ENCODE results near the gene ANAPC1.
"Not testable (repeated sequence)": the region's sequence is repeated elsewhere in the genome, so short reads cannot be mapped to it uniquely, and the experiment has no call there.

The ANAPC1 gene, protein sequence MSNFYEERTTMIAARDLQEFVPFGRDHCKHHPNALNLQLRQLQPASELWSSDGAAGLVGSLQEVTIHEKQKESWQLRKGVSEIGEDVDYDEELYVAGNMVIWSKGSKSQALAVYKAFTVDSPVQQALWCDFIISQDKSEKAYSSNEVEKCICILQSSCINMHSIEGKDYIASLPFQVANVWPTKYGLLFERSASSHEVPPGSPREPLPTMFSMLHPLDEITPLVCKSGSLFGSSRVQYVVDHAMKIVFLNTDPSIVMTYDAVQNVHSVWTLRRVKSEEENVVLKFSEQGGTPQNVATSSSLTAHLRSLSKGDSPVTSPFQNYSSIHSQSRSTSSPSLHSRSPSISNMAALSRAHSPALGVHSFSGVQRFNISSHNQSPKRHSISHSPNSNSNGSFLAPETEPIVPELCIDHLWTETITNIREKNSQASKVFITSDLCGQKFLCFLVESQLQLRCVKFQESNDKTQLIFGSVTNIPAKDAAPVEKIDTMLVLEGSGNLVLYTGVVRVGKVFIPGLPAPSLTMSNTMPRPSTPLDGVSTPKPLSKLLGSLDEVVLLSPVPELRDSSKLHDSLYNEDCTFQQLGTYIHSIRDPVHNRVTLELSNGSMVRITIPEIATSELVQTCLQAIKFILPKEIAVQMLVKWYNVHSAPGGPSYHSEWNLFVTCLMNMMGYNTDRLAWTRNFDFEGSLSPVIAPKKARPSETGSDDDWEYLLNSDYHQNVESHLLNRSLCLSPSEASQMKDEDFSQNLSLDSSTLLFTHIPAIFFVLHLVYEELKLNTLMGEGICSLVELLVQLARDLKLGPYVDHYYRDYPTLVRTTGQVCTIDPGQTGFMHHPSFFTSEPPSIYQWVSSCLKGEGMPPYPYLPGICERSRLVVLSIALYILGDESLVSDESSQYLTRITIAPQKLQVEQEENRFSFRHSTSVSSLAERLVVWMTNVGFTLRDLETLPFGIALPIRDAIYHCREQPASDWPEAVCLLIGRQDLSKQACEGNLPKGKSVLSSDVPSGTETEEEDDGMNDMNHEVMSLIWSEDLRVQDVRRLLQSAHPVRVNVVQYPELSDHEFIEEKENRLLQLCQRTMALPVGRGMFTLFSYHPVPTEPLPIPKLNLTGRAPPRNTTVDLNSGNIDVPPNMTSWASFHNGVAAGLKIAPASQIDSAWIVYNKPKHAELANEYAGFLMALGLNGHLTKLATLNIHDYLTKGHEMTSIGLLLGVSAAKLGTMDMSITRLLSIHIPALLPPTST (N-terminal part only)

DNA sequence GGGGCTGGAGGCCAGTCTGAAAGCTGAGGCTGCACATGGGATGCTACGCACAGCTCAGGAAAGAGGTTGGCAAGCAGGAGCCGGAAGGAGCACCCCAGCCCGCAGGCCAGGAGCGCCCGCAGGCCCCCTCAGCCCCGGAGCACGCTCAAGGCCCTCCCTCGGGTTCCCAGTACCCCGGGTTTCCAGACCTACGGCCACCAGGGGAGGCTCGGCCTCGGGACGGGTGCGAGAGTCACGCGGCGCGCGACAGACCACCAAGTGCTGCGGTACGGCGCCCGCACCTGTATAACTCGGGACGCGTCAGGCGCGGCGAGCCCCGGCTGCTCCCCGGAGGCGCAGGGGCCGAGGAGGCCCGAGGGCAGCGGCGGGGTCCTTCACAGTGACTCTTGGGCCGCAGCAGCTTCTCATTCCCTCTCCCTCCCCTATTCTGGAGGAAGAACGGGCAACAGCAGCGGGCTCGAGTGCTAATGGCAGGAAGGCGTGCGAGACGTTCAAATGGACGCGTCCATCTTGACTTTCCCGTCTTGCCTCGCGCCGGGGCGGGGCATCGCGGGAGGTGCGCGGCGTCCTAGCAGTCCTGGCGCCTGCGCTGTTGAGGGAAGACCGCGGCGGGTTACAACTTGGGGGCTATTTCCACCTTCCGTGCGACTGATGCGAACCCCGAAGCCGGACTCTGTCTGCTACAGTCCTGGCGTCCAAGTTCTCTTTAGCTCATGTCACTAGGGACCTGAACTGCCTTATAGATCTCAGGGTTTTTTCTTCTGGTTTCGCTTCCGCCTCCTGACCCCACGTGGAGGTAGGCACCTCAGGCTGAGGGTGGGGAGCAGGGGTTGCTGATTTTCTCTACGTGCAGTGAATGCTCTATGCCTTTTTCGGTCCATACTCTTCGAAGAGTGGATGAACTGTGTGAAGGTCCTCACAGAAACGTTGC is at the start of gene ANAPC1:
TSS of gene ANAPC1 (minus strand) at position 533 of the 931 bp plus-strand sequence. CDS start 3,368 bp downstream, outside the sequence.
- DNase-seq = peak; percentile 92

DNA sequence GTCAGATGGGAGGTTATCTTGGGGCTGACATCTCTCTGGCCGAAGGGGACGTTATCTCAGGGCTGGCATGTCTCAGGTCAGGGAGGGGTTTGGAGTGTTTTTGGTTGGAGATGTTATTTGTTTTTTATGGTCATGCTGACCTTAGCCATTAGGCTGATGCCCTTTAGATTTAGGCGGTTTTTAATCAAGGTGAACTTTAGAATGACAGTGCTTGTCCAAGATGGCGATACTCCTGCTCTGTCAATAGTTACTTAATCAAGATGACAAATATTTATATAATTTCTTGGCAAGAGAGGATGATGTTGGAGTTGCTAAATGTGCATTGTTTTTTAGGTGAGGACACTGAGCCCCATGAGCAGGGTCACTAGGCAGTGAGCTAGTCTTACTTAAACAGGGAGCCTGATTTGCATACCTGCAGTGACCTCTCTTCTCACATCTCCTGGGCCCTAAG is 48.9 kb upstream of the ANAPC1 start:
- DNase-seq = no peak

DNA sequence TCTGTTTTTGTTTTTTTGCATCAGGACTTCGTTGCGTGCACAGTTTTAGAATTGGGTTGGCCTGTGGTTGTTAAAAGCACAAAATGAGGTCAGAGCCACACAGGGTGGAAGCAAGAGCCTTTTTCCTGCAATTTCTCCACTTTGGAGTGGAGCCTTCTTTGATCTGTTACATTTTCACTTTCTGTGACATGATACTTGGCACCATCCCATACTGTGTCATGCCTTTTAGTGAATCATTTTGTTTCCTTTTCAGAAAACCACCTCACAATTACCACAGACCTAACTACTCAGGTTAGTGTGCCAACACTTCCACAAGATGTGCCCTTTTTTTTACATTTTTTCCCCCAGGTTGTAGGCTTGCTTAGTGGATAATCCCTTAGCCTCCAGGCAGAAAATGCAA is 46.9 kb upstream of the ANAPC1 start:
- DNase-seq = peak; percentile 36

DNA sequence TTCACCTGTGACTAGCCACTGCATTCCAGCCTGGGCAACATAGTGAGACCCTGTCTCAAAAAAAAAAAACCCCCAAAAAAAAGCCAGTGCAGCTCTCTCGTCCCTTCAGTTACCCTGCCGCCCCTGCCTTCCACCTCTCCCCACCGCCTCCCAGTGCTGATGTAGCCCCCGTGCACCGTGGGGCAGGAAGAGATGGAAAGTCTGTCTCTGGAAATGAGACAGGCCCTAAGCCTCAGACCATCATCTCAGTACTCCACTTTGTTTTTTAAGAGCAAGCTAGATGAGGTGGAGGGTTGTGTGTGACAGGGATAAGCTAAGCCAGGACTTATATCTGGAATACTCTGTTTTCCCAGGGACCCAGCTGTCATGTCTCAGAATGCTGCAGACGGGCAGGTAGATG is 46.4 kb upstream of the ANAPC1 start:
- DNase-seq = peak; percentile 10

DNA sequence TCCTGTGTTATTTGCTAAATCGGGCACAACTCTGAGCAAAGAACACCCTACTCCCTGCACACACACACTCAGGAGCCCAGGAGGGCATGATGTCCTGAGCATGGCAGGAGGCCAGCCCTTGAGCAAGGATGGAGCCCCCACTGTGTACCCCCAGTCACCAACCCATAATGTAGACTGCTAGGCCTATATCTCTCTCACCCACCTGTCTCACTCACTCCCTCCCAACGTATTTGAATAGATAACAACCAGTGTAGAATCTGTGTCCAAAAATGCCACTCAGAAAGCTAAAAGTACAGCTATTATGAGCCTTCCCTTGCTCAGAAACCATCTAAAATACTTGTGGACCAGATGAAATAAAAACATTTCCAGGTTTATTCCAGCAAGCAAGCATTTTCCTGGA is 43.7 kb upstream of the ANAPC1 start:
- DNase-seq = no peak

DNA sequence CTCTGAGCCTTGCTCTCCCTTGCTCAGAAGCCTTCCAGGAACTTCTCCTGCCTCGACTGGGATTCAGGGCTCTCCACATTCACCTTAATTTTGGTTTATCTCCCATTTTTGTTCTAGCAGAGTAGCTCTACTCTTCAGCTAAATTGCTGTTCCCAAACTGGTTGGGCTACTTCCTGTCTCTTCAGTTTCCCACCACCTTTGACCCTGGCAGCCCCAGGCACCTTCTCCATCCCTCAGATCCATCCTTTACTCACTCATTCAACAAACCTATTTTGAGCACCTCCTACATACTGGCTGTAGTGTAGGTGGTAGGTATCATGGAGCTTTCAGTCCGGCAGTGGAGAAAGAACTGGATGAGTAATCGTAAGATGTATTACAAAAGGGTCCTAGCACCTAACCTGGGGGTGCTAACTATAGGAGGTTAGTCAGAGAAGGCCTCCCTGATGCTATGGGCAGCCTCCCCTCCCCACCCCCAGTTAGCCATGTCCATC is 40.7 kb upstream of the ANAPC1 start:
- DNase-seq = no peak

DNA sequence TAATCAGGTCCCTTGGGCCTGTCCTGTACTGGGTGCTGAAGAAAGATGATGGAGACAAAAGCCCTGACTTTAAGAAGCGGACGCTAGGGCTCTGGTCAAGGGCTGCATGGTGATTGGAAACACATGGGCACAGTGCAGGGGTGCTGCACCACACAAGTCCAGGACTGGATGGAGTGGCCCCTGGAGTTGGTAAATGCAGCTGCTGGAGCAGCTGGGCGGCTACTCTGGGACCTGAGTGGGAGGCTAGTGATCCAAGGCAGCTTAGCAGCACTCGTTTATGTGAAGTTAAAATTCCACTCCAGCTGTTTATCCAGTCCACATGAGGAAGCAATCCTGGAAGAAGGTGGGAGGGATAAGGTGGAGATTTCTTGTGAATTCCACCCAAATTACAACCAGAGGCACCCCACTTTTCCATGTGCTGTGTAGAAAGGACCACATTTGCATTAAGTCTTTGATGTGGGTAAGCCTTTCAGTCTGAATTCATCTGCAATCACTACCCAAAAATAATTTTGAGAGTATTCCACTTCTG is 39.3 kb upstream of the ANAPC1 start:
- DNase-seq = no peak

DNA sequence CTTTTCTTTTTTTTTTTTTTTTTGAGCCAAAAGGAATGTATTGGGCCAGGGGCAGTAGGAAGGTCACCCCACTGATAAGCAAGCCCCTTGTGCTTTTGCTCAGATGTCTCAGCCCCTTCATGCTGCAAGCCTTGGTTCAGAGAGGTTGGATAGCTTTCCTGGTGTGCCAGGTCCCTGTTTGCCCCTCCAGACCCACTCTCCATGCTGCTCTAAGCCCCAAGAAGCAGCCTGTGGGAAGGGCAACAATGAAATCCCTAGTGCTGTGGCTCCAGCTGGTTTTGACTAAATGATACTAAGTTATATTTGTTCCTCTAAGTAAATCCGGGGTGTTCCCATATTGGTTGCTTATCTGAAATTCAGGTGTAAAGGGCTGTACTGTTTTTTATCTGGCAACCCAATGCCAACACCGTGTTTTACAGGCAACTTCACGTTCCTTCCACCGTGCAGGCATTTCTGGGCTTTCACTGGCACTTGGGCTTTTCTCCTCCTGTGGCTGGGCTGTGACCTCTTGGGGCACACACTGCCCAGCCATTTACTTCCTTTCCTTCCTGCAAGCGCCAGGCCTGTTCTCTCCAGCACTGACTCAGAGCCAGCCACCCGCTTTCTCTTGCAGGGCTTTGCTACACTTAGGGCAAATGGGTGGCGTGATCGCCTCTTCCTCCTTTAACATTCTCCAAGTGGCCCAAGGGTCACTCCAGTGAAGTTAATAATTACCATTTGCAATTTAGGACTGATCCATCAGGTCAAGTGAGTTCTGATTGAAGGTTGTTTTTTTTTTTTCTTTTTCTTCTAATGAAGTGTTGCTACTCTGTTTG is 36.0 kb upstream of the ANAPC1 start:
- no peak for DNase-seq

DNA sequence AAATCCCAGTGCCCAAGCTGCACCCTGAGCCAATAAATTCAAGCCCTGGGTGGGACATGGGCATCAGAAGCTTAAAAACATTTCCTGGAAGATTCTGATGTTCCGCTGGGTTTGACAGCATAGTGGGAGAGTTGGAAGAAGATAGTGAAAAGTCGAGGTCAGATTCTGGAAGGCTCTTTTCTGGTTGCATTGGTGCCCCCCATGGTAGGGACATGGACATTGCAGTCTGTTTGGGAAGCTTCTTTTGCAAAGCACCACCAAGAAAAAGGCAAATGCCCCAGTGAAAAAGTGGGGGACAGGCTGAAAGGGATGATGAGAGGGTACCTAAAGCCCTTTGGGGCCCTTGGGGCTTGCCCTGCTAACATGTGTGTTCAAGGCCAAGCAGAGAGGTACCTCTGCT is 35.4 kb upstream of the ANAPC1 start:
- DNase-seq = no peak

DNA sequence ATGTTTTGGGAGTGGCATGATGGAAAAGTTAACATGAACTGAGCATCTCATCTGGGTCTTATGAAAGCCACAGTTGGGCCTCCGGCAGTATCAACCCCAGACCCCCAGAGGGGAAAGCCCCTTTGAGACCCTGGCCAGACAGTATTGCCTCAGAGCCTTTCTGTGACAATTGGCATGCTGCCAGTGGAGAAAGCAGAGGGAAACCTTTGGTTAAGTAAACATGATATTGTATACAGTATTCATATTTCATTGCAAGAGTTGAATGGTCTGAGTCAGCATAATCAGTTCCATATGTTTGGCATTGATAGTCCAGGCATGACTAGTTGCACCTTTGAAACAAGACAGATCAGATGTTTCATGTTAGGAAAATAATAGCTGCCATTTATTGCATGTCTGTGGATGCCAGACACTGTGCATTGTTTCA is 34.4 kb upstream of the ANAPC1 start:
- DNase-seq = no peak

DNA sequence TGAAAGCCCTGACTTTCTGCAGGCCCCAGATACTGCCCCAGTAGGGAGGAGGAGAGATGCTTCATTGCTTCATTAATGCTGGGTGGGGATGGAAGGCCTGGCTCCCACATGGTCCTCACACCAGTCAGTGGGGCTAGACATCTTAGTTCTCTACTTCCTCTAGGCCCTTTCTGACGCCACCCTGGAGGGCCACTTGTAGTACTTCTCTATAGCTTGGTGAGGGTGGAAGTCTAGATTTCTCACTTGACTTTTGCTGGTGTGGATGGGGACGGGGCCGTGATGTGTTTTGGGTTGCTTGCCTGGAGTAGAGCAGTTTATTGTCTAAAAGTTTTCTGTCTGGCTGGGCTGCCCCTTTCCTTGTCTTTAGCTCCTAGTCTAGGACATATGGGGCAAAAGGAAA is 33.1 kb upstream of the ANAPC1 start:
- no peak for DNase-seq

DNA sequence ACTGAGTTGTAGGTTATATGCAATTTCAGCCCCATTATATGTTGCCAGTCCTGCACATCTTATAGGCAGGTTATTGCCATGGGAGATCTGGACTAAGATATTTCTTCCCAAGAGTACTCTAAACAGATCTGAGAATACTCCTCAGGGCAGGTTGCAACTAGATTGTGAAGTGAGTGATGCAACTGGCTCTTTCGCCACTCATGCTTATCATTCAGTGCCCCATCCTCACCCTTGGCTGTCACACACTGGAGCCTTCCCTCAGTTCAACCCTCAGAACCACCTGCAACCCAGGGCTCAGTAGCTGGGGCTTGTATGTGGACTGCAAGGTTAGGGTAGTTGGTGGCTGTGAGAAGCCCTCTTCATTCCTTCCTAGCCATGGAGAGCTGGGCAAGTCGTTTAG is 28.6 kb upstream of the ANAPC1 start:
- no peak for DNase-seq

DNA sequence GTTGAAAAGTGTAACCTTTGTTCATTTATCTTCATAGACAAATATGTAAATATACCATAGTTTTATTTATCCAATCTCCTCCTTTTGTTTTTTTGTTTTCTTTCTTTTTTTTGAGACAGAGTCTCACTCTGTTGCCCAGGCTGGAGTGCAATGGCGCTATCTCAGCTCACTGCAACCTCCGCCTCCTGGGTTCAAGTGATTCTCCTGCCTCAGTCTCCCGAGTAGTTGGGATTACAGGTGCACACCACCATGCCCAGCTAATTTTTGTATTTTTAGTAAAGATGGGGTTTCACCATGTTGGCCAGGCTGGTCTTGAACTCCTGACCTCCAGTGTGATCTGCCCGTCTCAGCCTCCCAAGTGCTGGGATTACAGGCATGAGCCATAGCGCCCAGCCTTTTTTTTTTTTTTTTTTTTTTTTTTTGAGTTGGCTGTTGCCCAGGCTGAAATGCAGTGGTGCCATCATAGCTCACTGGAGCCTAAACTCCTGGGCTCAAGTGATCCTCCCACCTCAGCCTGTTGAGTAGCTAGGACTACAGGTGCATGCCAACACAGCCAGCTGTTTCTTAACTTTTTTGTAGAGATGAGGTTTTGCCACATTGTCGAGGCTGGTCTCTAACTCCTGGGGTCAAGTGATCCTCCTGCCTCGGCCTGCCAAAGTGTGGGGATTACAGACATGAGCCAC is 27.4 kb upstream of the ANAPC1 start:
- not testable (repeated sequence) for DNase-seq

DNA sequence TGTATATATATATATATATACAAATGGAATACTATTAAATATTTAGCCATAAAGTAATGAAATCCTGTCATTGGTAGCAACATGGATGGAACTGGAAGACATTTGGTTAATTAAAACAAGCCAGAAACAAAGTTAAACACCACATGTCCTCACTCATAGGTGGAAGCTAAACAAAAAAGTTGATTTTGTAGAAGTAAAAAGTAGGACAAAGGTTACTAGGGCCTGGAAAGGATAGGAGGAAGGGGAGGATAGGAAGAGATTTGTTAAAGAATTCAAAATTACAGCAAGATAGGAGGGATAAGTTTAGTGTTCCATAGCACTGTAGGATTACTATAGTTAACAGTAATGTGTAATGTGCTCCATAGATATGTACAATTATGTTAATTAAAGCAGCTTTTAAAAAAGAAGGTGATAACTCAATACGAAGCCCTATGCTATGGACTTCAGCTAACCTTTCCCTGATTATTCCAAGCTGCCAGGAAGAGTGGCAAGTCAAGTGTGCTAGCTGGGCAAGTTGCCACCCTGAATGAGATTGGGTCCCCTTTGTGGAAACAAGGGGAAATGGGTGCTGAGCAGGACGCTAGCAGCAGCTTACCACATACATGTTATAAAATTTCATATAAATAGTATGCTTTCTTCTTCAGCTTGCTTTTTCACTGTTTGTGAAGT is 26.8 kb upstream of the ANAPC1 start:
- DNase-seq = no peak

DNA sequence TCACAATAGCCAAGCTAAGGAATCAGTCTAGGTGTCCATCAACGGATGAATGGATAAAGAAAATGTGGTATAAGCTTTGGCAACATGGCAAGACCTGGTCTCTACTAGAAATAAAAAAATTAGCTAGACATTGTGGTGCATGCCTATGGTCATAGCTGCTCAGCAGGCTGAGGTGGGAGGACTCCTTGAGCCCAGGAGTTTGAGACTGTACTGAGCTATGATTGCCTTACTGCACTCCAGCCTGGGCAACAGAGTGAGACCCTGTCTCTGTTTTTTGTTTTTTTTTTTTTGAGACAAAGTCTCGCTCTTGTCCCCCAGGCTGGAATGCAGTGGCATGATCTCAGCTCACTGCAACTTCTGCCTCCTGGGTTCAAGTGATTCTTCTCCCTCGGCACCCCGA is 26.0 kb upstream of the ANAPC1 start:
- DNase-seq = not testable (repeated sequence)

DNA sequence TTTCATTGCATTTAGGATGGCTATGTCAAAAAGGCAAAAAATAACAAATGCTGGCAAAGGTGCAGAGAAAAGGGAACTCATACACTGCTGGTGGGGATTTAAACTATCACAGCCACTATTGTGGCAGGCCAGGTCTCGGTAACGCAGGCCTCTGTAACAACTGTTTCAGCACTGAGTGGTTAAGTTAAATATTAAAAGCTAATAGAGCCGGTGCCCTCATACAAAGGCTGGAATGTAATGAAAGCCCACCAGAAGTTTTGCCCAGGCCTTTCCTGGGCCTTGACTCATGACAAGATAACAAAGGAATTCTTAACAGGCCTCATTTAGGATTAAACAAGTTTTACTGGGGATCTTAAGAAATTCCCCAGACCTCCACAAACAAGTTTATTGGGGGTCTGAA is 25.1 kb upstream of the ANAPC1 start:
- no peak for DNase-seq

DNA sequence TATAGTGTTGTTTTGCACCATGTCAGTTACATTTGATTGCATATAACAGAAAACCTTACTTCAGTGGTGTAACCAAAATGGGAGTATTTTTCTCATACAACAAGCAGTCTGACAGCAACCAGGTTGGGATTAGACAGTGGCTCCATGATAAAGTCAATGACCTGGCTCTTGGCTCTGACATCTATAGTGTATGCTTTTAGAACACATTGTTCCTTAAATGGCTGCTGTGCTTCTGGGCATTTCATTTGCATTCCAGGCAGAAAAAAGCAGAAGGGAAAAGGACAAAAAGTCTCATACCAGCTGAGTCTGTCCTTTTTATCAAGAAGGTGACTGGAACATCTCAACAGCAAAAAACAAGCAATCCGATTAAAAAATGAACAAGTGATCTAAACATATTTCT is 24.6 kb upstream of the ANAPC1 start:
- DNase-seq = no peak

DNA sequence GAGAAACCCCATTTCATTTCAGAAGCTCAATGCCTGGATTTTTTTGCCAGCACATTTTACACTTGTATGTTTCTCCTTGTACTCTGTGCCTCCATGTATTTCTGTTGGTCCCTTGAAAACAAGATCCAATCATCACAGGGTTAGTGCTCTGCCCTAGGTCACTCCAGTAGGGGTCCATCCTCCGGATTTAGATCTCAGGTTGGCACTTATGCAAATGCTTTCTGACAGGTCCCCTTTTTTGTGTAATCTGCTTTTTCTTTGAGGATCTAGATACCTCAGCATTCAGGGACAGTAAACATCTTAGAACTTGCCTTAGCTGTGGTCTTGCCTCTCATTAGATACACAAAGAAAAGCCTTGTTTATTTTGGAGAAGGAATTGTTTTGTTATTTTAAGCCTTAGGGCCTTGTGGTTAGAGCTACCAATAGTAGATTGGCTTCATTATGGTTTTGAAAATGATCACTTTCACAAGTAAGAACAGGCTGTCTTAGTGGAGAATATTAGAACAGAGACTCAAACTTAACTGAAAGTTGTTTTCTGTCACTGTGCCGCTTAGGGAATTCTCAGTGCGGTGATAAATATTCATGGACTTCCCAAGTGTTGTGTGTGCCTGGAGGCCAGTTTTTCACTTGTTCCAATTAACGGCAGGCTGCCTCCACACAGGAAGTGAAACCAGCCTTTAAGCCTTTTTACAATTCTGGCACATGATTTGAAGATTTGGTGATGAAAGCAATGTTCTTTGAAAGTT is 22.2 kb upstream of the ANAPC1 start:
- DNase-seq = no peak

DNA sequence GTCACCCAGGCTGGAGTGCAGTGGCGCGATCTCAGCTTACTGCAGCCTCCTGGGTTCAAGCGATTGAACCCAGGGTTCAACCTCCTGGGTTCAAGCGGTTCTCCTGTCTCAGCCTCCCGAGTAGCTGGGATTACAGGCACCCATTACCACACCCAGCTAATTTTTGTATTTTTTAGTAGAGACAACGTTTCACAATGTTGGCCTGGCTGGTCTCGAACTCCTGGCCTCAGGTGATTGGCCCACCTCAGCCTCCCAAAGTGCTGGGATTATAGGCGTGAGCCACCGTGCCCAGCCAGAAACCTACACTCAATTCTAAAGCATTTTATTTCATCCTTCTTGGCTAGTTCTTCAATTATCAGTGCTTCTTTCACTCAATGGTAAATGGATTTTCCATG is 21.5 kb upstream of the ANAPC1 start:
- DNase-seq = not testable (repeated sequence)
